ENCODE measurements around the gene UACA. TPM values are rescaled to one million over a fixed set of nuclear protein-coding genes. Genes with fewer than 3 reads are reported as not detected.

Gene UACA
- total RNA-seq, 1 experiment from 2014 or later = 38.0 TPM

DNA sequence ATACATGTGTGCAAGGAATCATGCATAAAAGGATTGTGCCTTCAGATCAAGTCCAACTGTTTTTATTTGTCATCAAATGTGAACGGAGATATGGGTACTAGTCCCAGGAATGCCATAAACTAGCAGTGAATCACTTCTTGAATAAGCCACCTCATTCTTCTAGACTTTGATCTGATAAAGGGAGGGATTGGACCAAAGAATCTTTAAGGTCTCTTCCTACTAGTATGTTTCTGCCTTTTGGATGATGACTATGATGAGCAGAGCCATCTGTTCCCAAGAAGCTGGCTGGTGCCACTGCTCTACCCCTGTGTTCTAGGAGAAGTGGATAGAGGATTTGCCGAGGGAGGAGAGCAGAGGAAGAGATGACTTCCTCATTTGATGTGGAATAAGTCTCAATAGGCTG, 28.8 kb upstream of the UACA start:
- no peak overlapping the region for H3K9ac ChIP-seq (ENCODE audit: extremely low read depth, insufficient read length, low read length)
- no peak overlapping the region for H2BK120ac ChIP-seq (ENCODE audit: low read depth, low read length, poor library complexity, severe bottlenecking)
- H3K23me2 ChIP-seq (ENCODE audit: insufficient read length, low read depth, low read length, poor library complexity, severe bottlenecking) = no peaks in the 10 kb centered on the region
- H2BK15ac ChIP-seq (ENCODE audit: low read depth, low read length) = no peak overlapping the region
- H3K9me3 Mint-ChIP-seq = no peaks in the 10 kb centered on the region
- no peak overlapping the region for H3K27ac ChIP-seq (ENCODE audit: insufficient read length, low read depth, low read length)
- H3K23ac ChIP-seq (ENCODE audit: insufficient read length, low read depth, low read length) = no peak overlapping the region
- no peak overlapping the region for H3K27ac Mint-ChIP-seq
- no peak for DNase-seq
- H3K27me3 Mint-ChIP-seq (ENCODE audit: low read depth) = peaks cover 3% of the 10 kb centered on the region; the same call in 1 of the 2 replicates
- WGBS (ENCODE audit: extremely low coverage, insufficient read length, low lambda C conversion rate) = no CpG with 5 or more reads among the region's 2 CpGs
- no peak overlapping the region for H3K4me2 ChIP-seq (ENCODE audit: insufficient read depth, insufficient read length, low read length)
- no peak overlapping the region for H3K14ac ChIP-seq (ENCODE audit: insufficient read depth, low read length)
- no peaks in the 10 kb centered on the region for H3K79me2 ChIP-seq (ENCODE audit: insufficient read depth, low read length)
- H3T11ph ChIP-seq (ENCODE audit: low read length) = no peak overlapping the region
- H2BK20ac ChIP-seq (ENCODE audit: low read depth, low read length, poor library complexity, severe bottlenecking) = no peak overlapping the region
- no peak overlapping the region for H2AK5ac ChIP-seq (ENCODE audit: insufficient read length, low read length)
- H3K4me1 ChIP-seq (ENCODE audit: insufficient read depth, low read length) = peaks cover 2% of the 10 kb centered on the region; the same call in 1 of the 2 replicates
- no peak overlapping the region for H2BK12ac ChIP-seq (ENCODE audit: insufficient read length, low read depth, low read length)
- no peak overlapping the region for H3K18ac ChIP-seq (ENCODE audit: insufficient read length, low read depth, low read length)
- no peaks in the 10 kb centered on the region for H3K36me3 Mint-ChIP-seq (ENCODE audit: insufficient read depth in 1 of 3, low read depth in 3 of 3)
- H4K20me1 ChIP-seq (ENCODE audit: control insufficient read depth, insufficient read depth, insufficient read length) = no peaks in the 10 kb centered on the region
- no peak overlapping the region for H4K8ac ChIP-seq (replicated peaks; ENCODE audit: insufficient read length, low read depth, low read length)
- H3K27me3 ChIP-seq (ENCODE audit: insufficient read depth, low read length) = no peaks in the 10 kb centered on the region
- no peak overlapping the region for H3K56ac ChIP-seq (ENCODE audit: insufficient read length, low read depth, low read length)
- H3K4me1 Mint-ChIP-seq = peaks cover 7 to 16% of the 10 kb centered on the region in 2 experiments; a peak in 2 of 4 replicates
- no peak overlapping the region for H4K91ac ChIP-seq (ENCODE audit: insufficient read length, low read depth, low read length)
- no peak overlapping the region for H4K5ac ChIP-seq (ENCODE audit: insufficient read length, low read depth, low read length)
- H3K4ac ChIP-seq (ENCODE audit: low read depth, low read length) = no peak overlapping the region
- TF ChIP-seq CTCF (conservative IDR thresholded peaks at IDR 0.05) = no peak
- no peak overlapping the region for H2AFZ ChIP-seq (ENCODE audit: low read length)
- no peak overlapping the region for H3K4me3 Mint-ChIP-seq
- no peaks in the 10 kb centered on the region for H3K79me1 ChIP-seq (ENCODE audit: insufficient read depth, low read depth, low read length, poor library complexity, severe bottlenecking)
- H2BK5ac ChIP-seq (ENCODE audit: insufficient read length, low read length) = no peak overlapping the region
- no peaks in the 10 kb centered on the region for H3K9me3 ChIP-seq (ENCODE audit: control insufficient read depth, low read depth, low read length)

All from H9 (cell line).